Ishikawa (cell line): Measurements from ENCODE around the gene OR8D1.

Experiments
- CEBPB ChIP-seq: IDR thresholded peaks from 2 replicates; pipeline ENCODE4 v1.6.1; 2012
- CREB1 ChIP-seq: IDR thresholded peaks from 2 replicates; pipeline ENCODE4 v1.6.1; 2012; ENCODE audit warnings: low read depth
- EGR1 ChIP-seq: IDR thresholded peaks from 2 replicates; pipeline ENCODE4 v1.6.1; 2012
- EP300 ChIP-seq: IDR thresholded peaks from 2 replicates; pipeline ENCODE4 v1.6.1; 2012; ENCODE audit warnings: borderline replicate concordance
- FOXM1 ChIP-seq: IDR thresholded peaks from 2 replicates; pipeline ENCODE4 v1.6.1; 2012; ENCODE audit warnings: low read depth, borderline replicate concordance
- MAX ChIP-seq: IDR thresholded peaks from 2 replicates; pipeline ENCODE4 v1.6.1; 2012
- NFIC ChIP-seq: IDR thresholded peaks from 2 replicates; pipeline ENCODE4 v1.6.1; 2012
- RAD21 ChIP-seq: IDR thresholded peaks from 2 replicates; pipeline ENCODE4 v1.6.1; 2012; ENCODE audit warnings: low read depth
- REST ChIP-seq: IDR thresholded peaks from 2 replicates; pipeline ENCODE4 v1.6.1; 2012; ENCODE audit warnings: low read depth, mild to moderate bottlenecking
- TAF1 ChIP-seq: IDR thresholded peaks from 2 replicates; pipeline ENCODE4 v1.6.1; 2012; ENCODE audit warnings: low read depth, mild to moderate bottlenecking
- TCF12 ChIP-seq: IDR thresholded peaks from 2 replicates; pipeline ENCODE4 v1.6.1; 2012; ENCODE audit warnings: low read depth
- TEAD4 ChIP-seq: IDR thresholded peaks from 2 replicates; pipeline ENCODE4 v1.6.1; 2012
- USF1 ChIP-seq: IDR thresholded peaks from 2 replicates; pipeline ENCODE4 v1.6.1; 2012
- YY1 ChIP-seq: IDR thresholded peaks from 2 replicates; pipeline ENCODE4 v1.6.1; 2012; ENCODE audit warnings: low read depth
- ZBTB7A ChIP-seq: IDR thresholded peaks from 2 replicates; pipeline ENCODE4 v1.6.1; 2012; ENCODE audit warnings: low read depth

The OR8D1 gene

GRCh38 chr11:124313131-124313530 lies 618 bp downstream of the OR8D1 start:
- no peak for TF ChIP-seq CREB1
- TF ChIP-seq YY1: no peak

GRCh38 chr11:124311670-124312069 lies 2.1 kb downstream of the OR8D1 start:
- TF ChIP-seq YY1 (no peak), EP300 (no peak)

- TF ChIP-seq FOXM1 (no peak), CEBPB (no peak), EP300 (no peak), TCF12 (no peak), USF1 (no peak), TAF1 (no peak), ZBTB7A (no peak), CREB1 (no peak), EGR1 (no peak), MAX (no peak), YY1 (no peak), REST (no peak), NFIC (no peak), TEAD4 (no peak), RAD21 (no peak)
Measured at GRCh38 chr11:124311269-124311668, 2.5 kb downstream of the OR8D1 start.

GRCh38 chr11:124310721-124311120 lies 3.0 kb downstream of the OR8D1 start:
- TF ChIP-seq EGR1 (no peak), CREB1 (no peak), NFIC (no peak), REST (no peak), TEAD4 (no peak), MAX (no peak), USF1 (no peak), YY1 (no peak), RAD21 (no peak), TCF12 (no peak), CEBPB (no peak), FOXM1 (no peak), EP300 (no peak), TAF1 (no peak), ZBTB7A (no peak)

- TF ChIP-seq TCF12: no peak
- no peak for TF ChIP-seq USF1
- TF ChIP-seq TEAD4: no peak
- no peak for TF ChIP-seq CREB1
- no peak for TF ChIP-seq RAD21
- TF ChIP-seq YY1: no peak
- TF ChIP-seq TAF1: no peak
- no peak for TF ChIP-seq REST
Measured at GRCh38 chr11:124307093-124307492, 6.7 kb downstream of the OR8D1 start.
